Adipocyte (in vitro differentiated cells): ENCODE measurements around the gene S1PR4.

ENCODE experiments used
- DNase-seq: peaks from one replicate; pipeline ENCODE4 v3.0.0-alpha.2; 2015; ENCODE audit warnings: low read depth
- H3K27me3 ChIP-seq: replicated peaks from 2 replicates; pipeline ENCODE4 v1.7.0; 2013; ENCODE audit warnings: mild to moderate bottlenecking, low read length, moderate library complexity; ENCODE audit not compliant: control insufficient read depth, insufficient read depth
- H3K36me3 ChIP-seq: 2 replicates; pipeline ENCODE4 v1.7.0; 2013; ENCODE audit warnings: low read length, mild to moderate bottlenecking, moderate library complexity; ENCODE audit not compliant: control insufficient read depth, insufficient read depth, severe bottlenecking
- H3K4me1 ChIP-seq: 2 replicates; pipeline ENCODE4 v1.7.0; 2013; ENCODE audit warnings: mild to moderate bottlenecking, low read length, moderate library complexity; ENCODE audit not compliant: control insufficient read depth, insufficient read depth
- H3K4me3 ChIP-seq: 2 replicates; pipeline ENCODE4 v1.7.0; 2013; ENCODE audit warnings: mild to moderate bottlenecking, low read length, moderate library complexity
- H3K9ac ChIP-seq: 2 replicates; pipeline ENCODE4 v1.7.0; 2013; ENCODE audit warnings: mild to moderate bottlenecking, low read length, moderate library complexity
- H3K9me3 ChIP-seq: 2 replicates; pipeline ENCODE4 v1.7.0; 2013; ENCODE audit warnings: mild to moderate bottlenecking, low read length, moderate library complexity; ENCODE audit not compliant: control insufficient read depth

Gene S1PR4

DNA sequence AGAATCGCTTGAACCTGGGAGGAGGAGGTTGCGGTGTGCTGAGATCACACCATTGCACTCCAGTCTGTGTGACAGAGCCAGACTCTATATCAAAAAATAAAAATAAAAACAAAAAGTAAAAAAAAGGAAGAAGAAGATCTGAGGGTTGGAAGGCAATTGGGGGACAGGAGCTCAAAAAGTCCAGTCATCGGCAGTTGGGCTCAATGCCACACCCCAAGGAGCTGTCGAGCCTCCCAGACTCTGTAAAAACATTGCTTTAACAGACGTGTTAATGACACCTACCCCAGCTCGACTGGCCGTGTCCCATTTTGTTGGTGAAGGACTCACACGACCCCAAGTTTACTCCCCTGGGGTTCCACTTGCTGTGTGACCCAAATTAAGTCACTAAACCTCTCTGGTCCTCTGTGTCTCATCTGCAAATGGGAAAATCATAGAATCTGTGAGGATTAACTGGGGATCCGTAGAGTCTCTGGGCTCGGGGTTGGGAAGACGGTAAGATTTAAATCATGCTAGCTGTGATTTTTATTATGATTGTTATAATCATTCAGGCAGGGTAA is 35.7 kb upstream of the S1PR4 start:
- Histone ChIP-seq H3K4me3 (no peak overlapping the region), H3K9me3 (no peaks in the 10 kb centered on the region)
- no peak for DNase-seq

DNA sequence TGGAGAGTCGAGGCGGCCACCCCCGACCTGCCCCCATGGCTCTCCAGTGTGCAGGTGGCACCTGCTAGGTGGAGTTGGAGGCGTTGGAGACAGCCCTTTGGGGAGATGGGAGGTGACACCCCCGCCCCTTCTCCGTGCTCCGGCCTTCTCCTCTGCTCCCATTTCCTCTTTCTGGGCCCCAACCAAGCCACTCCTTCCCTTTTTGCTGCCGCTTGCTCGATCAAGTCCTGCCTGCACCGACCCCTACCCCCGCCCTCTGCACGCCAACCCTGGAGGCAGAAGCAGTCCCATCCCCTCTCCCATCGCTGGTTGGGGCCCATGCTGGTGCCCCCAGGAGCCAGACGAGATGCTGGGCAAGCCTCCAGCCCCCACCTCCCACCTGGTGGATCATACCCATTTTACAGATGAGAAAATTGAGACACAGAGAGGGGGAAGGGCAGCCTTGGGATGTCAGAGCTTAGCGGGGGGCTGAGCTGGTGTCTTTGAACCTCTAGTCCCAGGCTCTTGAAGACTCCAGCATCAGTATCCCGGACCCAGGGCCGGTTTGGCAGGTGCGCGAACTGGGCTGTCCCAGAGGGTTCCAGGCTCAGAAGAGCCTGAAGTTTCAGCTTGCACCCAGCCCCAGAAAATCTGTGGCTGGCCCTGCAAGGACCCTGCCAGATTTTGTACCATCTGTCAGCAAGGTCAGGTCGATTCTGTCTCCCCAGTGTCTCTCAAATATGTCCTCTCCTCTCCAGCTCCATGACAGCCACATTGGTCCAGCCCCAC is 32.5 kb upstream of the S1PR4 start:
- no peak for DNase-seq

More for the DNA sequence above, 35.7 kb upstream of the S1PR4 start:
- no peaks in the 10 kb centered on the region for H3K27me3 ChIP-seq
- H3K36me3 ChIP-seq, result no peaks in the 10 kb centered on the region
- peaks cover 17% of the 10 kb centered on the region for H3K4me1 ChIP-seq
- H3K9ac ChIP-seq, result peak overlapping the region; percentile 81

DNA sequence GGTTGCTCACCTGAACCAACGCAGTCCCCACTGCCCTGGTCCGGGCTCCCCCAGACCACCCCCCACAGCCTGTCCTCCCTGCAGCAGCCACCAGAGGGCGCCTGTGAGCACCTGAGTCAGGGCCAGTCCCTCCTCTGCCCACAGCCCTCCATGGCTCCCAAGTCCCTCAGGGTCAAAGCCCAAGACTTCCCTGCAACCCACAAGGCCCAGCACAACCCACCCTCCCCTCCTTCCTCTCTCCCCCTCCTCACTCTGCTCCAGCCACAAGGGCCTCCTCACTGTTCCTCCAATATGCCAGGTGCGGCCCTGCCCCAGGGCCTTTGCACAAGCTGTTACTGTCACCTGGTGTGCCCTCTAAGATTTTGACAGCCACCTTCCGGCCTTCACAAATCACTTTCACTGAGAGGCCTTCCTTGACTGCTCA is 31.9 kb upstream of the S1PR4 start:
- Histone ChIP-seq H3K4me3 (no peak overlapping the region), H3K9me3 (no peaks in the 10 kb centered on the region), H3K36me3 (no peaks in the 10 kb centered on the region), H3K27me3 (peaks cover 5% of the 10 kb centered on the region), H3K4me1 (peaks cover 13% of the 10 kb centered on the region), H3K9ac (no peak overlapping the region)
- peak; percentile 23 for DNase-seq

More for the DNA sequence above, 32.5 kb upstream of the S1PR4 start:
- no peak overlapping the region for H3K9ac ChIP-seq
- H3K36me3 ChIP-seq, result no peaks in the 10 kb centered on the region
- H3K27me3 ChIP-seq, result peaks cover 5% of the 10 kb centered on the region
- no peaks in the 10 kb centered on the region for H3K9me3 ChIP-seq
- H3K4me3 ChIP-seq, result no peak overlapping the region
- H3K4me1 ChIP-seq, result peaks cover 17% of the 10 kb centered on the region

DNA sequence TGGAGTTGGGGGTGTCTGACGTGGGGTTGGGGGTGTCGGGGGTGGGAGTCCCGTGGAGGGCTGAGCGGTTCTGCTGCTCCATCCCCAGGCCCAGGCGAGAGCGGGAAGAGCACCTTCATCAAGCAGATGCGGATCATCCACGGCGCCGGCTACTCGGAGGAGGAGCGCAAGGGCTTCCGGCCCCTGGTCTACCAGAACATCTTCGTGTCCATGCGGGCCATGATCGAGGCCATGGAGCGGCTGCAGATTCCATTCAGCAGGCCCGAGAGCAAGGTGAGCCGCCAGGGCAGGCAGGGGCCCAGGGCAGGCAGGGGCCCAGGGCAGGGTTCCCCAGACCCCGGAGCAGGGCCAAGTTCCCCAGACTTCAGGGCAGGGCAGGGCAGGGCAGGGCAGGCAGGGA is 30.1 kb upstream of the S1PR4 start:
- no peak for DNase-seq
- no peaks in the 10 kb centered on the region for H3K36me3 ChIP-seq
- no peak overlapping the region for H3K9ac ChIP-seq
- no peaks in the 10 kb centered on the region for H3K4me1 ChIP-seq
- H3K9me3 ChIP-seq, result no peaks in the 10 kb centered on the region
- H3K27me3 ChIP-seq, result peaks cover 5% of the 10 kb centered on the region
- no peak overlapping the region for H3K4me3 ChIP-seq

DNA sequence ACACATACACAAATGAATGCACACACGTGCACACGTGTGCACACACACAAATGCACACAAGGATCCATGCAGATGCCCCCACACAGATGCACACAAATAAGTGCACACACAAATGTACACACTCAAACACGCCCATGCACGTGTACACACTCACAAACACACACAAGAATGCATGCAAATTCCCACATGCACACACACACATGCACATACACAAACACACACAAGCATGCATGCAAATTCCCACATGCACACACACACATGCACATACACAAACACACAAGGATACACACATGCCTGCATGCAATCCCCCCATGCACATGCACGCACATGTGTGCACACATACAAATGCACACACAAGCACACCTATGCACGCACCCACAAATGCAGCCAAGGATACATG is 29.5 kb upstream of the S1PR4 start:
- peaks cover 5% of the 10 kb centered on the region for H3K27me3 ChIP-seq
- no peak overlapping the region for H3K4me3 ChIP-seq
- DNase-seq, result no peak
- no peaks in the 10 kb centered on the region for H3K36me3 ChIP-seq
- no peak overlapping the region for H3K9ac ChIP-seq
- no peaks in the 10 kb centered on the region for H3K4me1 ChIP-seq
- H3K9me3 ChIP-seq, result no peaks in the 10 kb centered on the region

DNA sequence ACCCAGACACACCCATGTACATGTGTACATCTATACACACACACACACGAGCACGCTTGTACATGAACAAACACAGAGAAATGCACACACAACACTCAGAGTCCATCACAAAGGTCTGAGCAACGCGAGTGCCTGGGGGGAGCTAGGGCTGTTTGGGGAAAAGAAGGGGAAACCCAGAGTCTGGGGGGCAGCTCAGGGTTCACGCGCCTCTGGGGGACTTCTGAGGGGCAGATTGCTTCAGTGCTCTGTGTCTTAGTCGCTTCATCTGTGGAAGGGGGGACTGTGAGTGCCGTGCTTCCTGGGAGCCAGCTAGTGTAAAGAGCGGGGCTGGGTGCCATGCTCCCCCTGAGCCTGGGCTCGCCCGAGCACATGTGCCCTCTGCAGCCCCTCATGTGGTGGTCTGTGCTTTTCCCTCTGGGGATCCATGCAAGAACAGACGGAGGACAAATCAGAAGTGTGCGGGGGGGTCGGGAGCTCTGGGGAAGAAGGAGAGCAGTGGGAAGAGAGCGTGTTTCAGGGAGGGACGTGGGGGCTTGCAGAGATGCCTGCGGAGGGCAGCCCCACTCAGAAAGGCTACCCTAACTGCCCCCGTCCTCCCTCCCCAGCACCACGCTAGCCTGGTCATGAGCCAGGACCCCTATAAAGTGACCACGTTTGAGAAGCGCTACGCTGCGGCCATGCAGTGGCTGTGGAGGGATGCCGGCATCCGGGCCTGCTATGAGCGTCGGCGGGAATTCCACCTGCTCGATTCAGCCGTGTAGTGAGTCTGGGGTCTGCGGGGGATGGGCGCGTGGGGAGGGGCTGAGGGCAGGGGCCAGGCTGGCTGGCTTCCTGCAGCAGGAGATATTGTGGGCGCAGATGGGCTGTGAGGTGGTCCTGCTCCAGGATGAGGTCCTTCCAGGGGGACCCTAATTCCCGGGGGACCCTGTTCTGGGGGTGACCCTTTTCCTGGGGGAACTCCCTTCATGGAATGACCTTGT is 28.8 kb upstream of the S1PR4 start:
- no peak overlapping the region for H3K4me3 ChIP-seq
- H3K4me1 ChIP-seq, result peaks cover 4% of the 10 kb centered on the region
- H3K27me3 ChIP-seq, result peaks cover 5% of the 10 kb centered on the region
- no peak overlapping the region for H3K9ac ChIP-seq
- H3K9me3 ChIP-seq, result no peaks in the 10 kb centered on the region
- no peak for DNase-seq
- no peaks in the 10 kb centered on the region for H3K36me3 ChIP-seq

DNA sequence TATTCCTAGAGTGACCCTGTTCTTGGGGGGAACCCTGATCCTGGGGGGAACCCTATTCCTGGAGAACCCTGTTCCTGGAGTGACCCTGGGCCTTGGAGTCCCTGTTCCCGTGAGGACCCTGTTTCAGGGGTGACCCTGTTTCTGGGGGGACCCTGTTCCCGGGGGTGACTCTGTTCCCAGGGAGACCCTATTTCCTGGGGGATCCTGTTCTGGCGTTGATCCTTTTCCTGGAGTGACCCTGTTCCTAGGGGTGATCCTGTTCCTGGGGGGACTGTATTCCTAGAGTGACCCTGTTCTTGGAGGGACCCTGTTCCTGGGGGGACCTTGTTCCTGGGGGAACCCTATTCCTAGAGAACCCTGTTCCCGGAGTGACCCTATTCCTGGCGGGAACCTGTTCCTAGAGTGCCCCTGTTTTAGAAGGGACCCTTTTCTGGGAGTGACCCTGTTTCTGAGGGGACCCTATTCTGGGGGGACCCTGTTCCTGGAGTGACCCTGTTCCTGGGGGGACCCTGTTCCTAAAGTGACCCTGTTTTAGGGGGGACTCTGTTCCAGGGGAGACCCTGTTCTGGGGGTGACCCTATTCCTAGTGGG is 27.7 kb upstream of the S1PR4 start:
- DNase-seq, result no peak
- Histone ChIP-seq H3K36me3 (no peaks in the 10 kb centered on the region), H3K4me3 (no peak overlapping the region), H3K27me3 (peaks cover 5% of the 10 kb centered on the region), H3K9me3 (no peaks in the 10 kb centered on the region), H3K9ac (no peak overlapping the region), H3K4me1 (peaks cover 12% of the 10 kb centered on the region)

DNA sequence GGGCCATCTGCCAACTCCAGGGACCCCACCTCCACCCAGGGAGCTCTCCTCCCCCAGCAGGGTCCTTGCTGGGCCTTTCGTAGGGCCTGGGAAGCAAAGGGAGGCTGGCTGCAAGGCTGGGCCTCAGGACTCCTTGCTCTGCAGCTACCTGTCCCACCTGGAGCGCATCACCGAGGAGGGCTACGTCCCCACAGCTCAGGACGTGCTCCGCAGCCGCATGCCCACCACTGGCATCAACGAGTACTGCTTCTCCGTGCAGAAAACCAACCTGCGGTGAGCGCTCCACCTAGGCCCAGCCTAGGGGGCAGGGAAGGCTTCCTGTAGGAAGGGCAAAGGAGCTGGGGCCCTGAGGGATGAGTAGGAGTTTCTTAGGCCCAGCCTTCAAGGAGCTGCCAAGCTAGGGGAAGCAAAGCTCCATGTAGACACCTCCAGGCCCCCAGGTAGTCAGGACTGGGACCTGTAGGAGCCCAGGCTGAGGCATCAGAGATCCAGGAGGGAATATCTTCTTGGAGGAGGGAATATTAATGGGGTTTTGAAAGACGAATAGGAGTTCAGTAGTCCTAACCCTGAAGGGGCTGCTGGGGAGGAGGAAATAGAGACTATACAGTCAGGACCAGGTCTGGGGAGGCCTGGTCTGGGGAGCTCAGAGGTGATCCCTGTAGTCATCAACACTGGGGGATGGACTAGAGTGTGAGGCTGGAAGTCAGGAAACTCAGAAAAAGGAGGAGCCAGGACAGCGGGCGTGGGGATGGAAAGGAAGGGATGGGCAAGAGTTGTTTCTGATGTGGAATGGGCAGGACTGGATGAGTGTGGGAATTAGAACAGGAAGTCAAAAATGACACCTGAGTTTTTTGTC is 26.8 kb upstream of the S1PR4 start:
- Histone ChIP-seq H3K36me3 (no peaks in the 10 kb centered on the region), H3K27me3 (peaks cover 5% of the 10 kb centered on the region), H3K4me3 (no peak overlapping the region), H3K4me1 (peaks cover 12% of the 10 kb centered on the region), H3K9ac (no peak overlapping the region), H3K9me3 (no peaks in the 10 kb centered on the region)
- DNase-seq, result no peak

DNA sequence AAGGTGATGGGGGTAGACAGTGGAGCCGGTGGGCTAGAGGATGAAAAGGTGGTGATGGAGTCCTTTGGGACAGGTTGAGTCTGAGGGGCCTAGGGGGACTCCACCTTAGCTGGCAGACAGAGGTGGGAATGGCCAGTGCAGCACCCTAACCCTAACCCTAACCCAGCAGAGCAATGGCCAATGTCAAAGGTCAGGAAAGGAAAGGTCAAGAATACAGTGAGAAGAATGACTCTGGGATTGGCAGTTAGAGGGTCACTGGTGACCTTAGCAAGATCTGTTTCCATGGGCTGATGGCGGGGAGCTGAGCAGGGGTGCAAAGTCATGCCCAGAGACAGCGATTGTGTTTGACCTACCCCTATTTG is 26.2 kb upstream of the S1PR4 start:
- Histone ChIP-seq H3K9ac (no peak overlapping the region), H3K9me3 (no peaks in the 10 kb centered on the region), H3K27me3 (peaks cover 5% of the 10 kb centered on the region), H3K36me3 (no peaks in the 10 kb centered on the region), H3K4me3 (no peak overlapping the region), H3K4me1 (peaks cover 12% of the 10 kb centered on the region)
- DNase-seq, result no peak

DNA sequence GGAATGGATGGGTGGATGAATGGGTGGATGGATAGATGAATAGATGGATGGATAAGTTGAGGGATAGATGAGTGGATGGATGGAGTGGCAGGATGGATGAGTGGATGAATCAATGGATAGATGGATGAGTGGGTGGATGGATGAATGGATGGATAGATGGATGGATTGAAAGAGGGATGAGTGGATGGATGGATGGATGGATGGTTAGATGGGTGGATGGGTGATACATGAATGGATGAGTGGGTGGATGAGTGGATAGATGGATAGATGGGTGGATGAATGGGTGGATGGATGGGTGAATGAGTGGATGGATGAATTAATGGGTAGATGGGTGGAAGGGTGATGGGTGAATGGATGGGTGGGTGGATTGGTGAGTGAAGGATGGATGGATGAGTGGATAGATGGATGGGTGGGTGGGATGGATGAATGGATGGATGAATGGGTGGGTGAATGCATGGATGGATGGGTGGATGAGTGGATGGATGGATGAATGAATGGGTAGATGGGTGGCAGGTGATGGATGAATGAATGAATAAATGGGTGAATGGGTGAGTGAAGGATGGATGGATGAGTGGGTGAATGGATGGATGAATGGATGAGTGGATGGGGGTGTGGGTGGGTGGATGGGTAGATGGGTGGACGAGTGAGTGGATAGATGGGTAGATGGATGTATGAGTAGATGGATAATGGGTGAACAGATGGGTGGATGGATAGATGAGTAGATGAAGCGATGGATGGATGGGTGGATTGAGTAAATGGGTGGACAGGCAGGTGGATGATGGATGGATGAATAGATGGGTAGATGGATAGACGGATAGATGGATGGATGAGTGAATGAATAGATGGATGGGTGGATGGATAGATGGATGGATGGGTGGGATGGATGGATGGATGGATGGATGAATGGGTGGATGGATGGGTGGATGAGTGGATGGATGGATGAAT is 25.0 kb upstream of the S1PR4 start:
- H3K36me3 ChIP-seq, result no peaks in the 10 kb centered on the region
- no peaks in the 10 kb centered on the region for H3K9me3 ChIP-seq
- H3K27me3 ChIP-seq, result peaks cover 5% of the 10 kb centered on the region
- no peak overlapping the region for H3K9ac ChIP-seq
- H3K4me3 ChIP-seq, result no peak overlapping the region
- H3K4me1 ChIP-seq, result peaks cover 22% of the 10 kb centered on the region
- no peak for DNase-seq
